ENCODE data around the gene CNDP2.
A peak's percentile ranks its signal among the peaks of the same experiment; 100 is the strongest.
"Not testable (repeated sequence)": the region's sequence is repeated elsewhere in the genome, so short reads cannot be mapped to it uniquely, and the experiment has no call there.

The CNDP2 gene

DNA sequence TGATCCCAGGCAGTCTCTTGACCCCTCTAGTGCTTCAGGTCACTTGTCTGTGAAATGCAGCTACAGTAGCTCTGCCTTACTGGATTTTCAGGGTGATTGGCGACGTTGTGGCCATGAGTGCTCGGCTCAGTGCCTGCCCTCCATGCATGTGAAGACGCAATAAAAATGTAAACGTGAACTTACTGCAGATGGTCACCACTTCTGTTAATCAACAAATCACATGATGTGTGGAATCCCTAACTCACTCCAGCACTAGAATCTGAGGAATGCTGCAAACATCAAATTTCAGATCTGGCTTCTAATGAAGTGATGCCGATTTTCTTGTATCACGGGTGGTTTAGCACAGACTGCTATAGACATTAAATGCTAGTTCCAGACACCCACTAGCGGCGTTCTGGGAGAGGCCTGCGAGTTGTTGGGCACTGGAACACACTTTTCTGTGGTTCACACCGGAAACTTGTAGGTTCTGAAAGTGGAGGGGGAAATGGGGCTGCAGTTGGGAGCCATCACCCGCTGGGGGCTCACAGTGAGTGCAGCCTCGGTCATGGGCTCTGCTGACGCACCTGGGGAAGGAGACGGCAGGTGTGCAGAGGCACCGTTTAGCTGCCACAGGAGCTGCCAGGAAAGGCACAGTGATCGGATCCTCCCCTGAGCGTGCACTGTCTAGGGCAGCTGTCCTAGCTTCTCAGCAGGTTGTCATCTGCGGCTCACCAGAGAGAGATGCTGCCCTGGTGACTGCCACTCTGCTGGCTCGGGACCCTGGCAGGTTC is 44.7 kb downstream of the CNDP2 start:
- DNase-seq: peak in 1 of 2 experiments; percentile 5

DNA sequence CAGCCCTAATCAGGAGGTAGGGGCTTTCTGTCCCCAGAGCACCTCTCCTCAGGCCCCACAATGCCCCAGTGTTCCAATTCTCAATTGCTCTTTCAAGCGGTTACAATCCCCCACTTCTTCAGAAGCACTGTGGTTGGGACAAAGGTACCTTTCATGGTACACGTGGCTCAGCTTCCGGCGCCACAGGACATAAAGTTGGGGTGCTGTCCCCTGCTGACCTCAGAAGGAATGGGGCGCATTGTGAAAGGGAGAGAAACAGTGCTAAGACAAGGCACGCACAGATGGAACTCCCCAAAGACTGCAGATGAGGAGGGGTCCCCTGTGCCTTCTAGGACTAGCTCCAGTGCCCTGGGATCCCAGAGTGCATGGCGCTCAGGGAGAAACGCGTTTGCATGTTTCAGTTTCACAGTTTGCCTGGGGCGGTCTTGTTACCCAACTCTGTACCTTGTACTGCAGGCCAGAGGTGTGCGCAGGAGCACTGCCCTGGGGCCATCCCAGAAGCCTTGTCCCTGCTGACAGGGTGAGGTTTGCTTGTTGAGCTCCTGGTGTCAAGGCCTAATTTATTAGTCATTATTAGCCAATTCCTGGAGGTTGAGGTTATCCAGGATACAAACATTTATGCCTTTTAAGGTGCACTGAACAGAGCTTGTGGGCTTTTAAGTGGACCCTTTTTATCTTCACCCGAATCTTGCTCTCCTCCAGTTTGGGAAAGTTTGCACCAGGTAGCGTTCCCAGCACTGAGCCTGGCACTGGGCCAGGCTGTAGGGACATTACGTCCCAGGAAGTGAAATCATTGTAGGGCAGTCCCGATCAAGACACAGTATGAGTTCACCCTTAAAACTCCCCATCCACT is 45.8 kb downstream of the CNDP2 start:
- DNase-seq: no peak

DNA sequence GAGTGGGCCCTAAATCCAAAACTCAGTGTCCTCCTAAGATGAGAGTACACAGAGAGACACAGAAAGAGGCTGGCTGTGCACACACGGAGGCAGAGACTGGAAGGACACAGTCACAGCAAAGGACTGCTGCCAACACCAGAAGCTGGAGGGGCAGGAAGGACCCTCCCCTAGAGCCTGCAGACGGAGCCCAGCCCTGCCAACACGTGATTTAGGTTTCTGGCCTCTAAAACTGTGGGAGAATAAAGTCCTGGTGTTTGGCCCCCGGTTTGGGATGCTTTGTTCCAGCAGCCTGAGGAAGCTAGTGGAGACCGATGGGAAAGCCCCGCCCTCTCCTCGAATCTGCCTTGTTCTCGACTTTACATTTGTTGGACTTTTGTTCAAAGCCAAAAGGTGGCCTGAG is 48.7 kb downstream of the CNDP2 start:
- DNase-seq: no peak

DNA sequence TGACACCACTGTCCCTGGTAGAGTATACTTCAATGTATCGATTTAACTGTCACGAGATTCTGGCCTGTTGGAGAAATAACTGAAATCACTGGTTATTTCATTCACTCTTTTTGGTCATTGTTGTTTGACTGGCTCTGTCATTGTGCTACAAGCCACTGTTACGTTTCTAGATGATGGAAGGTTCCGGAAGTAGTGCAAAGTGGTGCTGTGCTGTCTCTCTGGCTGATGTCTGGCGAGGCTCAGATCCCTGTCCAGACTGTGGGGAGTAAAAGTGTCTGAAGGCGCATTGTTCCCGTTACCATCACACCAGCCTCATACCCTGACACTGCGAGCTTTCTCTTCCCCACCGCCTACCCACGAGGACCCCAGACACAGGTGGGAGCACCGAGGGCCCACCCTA is 49.8 kb downstream of the CNDP2 start:
- no peak for DNase-seq

DNA sequence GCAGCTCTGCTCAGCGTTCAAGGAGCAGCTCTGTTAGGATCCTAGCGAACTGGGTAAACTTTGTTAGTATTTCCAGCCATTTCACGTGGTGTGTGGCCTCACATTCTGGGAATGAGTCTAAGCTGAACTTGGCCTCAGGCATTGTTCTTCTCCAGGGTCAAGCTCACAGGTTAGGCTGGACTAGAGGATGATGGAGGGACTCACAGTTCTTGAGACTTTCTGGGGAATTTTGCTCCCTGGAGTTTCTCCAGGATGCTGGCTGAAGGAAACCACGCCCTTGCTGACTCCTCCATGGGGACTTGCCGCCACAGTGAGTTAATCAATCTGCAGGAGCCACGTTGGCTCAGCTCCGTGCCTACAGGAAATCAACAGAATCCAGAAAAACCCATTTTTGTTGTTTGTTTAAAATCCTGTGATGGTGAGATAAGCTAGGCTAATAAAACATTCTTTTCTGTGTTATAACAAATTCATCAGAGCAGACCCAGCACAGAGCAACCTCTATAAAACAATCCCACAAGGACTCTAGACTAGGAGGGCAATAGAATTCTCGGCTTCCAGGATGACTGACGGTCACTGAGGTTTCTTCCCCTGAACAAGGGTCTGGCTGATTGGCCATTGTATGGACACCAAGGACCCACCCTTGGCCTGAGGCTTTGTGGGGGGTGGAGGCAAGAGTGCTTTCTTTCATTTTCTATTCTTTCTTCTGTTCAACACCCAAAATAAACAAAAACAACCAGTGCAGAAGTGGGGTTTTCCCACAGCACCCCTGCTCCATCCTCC is 50.8 kb downstream of the CNDP2 start:
- no peak for DNase-seq

DNA sequence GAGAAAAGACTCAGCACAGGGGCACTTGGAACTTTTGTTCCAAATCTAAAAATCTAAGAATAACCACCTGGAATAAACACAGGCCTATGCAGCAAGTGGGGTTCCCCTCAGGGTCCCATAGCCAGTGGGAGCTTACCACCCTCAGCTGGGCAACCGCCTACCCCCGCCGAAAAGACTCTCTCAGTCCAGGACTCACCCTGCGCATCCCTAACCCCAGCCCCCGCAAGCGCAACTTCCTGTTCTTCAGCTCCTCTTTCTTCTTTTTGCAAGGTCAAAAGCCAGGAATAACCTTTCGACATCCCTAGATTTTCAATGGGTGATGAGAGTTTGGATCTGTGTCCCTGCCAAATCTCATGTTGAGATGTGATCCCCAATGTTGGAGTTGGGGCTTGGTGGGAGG is 51.7 kb downstream of the CNDP2 start:
- no peak for DNase-seq

DNA sequence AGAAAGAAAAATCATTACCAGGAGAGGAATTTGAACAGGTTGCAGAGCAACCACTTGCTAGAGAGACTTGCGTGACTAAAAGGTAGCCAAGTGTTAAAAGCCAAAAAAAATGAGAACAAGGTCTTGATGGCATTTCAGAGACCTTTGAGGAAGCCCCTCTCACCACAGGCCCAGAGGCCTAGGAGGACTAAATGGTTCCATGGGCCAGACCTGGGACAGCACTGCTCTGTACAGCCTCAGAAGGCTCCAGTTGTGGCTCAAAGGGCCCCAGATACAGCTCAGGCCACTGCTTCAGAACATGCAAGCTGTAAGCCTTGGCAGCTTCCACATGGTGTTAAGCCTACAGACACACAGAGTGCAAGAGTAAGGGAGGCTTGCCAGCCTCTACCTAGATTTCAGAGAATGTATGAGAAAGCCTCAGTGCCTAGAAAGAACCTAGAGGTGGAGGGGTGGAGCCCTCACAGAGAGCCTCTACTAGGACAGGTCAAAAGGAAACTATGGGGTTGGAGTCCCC is 53.5 kb downstream of the CNDP2 start:
- DNase-seq: no peak

DNA sequence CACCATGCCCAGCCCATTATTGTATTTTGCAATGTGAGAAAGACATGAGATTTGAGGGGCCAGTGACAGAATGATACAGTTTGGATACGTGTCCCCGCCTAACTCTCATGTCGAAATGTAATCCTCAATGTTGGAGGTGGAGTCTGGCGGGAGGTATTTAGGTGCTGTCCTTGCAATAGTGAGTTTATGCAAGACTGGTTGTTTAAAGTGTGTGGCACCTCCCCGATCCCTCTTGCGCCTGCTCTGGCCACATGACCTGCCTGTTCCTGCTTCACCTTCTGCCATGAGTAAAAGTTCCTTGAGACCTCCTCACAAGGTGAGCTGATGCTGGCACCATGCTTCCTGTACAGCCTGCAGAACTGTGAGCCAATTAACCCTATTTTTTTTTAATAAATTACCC is 54.7 kb downstream of the CNDP2 start:
- DNase-seq: no peak

DNA sequence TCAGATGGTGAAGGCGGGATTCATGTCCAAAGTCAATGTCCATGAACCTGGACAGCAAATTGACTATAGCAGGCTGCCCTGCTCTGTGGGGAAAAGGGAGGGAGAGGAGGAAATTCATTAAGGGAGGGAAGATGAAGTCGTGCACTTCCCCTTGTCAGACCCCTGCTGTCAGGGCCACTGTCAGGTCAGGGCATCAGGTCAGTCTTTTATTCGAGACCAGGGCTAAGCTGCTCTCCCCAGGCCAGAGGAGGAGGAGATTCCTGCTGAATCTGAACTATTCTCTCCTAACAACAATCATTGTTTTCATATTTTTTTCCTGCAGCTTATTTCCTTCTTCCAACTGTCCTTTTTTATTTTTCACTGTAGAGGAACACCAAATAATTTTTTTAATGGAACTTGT is 55.3 kb downstream of the CNDP2 start:
- DNase-seq: no peak

DNA sequence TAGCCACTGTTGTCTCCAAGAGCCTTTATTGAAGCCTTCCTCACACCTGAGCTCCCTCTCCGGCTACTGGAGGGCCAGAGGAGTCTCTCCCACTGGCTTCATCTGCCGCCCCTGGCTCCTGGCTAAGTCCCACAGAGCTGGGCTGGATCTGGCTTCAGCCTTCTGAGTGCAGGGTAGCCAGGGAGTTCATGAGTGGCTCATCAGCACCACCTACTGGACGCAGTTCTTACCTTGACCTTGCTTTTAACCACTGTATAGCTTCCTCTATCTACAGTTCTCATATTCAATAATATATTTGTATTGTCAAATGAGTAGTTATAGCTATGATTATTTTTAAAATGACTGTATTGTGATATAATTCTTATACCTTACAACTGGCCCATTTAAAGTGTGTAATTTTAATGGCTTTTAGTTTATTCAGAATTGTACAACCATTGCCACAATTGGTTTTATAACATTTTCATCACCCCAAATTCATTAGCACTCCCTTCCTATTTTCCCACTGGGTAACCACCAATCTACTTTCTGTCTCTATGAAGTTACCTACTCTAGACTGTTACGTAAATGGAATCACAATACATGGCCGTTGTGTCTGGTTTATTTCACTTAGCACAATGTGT is 55.9 kb downstream of the CNDP2 start:
- DNase-seq: peak; percentile 82 to 83

DNA sequence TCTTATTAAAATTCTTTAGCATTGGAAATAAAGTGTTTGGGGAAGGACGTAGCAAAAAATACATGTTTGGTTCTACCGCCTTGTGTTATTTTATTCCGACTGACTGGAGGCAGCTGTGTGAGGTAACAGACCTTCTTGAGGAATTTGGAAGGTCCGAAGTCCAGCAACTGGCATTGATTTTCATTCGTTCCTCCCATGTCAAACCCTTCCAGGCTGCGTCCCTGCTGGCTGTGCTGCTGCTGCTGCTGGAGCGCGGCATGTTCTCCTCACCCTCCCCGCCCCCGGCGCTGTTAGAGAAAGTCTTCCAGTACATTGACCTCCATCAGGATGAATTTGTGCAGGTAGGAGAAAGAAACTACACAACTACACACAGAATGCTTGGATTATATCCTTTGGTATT is 60.0 kb downstream of the CNDP2 start:
- DNase-seq: no peak

DNA sequence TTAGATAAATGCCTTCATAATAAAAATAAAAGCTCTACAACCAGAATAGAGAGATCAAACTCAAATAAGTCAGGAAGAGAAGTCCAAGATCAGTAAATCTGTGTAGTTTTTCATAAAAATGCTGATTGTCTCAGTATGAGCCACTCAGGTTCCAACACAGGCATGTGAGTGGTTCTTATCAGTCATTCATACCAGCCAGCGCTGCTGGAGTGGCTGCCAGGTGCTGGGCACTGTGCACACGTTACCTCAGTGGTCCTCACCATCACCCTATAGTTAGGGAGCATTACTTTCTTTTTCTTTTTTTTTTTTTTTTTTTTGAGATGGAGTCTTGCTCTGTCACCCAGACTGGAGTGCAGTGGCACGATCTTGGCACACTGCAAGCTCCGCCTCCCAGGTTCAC is 61.9 kb downstream of the CNDP2 start:
- DNase-seq: no peak

DNA sequence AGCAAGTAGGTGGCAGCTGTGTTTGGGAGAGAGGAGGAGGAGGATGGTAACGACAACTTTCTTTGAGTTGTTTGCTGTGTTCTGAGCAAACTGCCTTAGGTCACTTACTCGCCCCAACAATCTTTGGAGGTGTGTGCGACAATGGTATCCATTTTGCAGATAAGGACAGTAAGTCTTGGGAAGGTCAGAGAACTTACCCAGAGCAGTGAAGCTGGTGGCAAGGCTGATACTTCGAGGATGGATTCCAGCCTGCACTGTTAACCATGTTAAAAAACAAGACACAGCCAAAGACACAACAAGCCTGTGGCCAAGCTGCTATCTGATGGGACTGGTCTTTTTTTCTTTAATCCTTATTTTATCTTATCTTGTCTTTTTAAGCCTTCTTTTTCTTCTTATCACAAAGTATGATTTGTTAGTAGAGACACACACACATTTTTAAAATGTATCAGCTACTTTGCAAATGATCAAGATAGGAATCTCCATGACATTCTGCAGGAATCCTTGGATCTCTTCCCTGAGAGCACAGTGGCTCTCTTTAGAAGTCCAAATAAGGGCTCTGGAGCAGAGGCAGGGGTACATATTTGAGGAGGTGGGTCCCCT is 66.1 kb downstream of the CNDP2 start:
- DNase-seq: no peak

DNA sequence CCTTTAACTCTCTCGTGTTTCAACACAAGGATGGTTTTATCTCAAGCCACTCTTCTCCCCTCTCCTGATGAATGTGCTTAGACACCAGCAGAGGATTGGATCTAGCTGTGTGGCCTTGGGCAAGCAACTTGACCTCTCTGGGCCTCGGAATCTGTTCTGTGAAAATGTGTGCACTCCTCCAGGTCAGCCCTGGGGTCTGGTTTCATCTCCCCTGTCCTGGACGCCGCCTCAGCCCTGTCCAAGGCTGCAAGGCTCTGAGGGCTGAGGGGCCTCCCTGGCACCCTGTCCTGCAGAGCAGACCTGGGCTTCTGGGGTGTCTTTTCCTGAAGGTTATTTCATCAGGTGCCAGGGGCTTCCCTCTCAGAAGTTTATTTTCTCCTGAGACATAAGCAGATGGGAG is 66.6 kb downstream of the CNDP2 start:
- no peak for DNase-seq

DNA sequence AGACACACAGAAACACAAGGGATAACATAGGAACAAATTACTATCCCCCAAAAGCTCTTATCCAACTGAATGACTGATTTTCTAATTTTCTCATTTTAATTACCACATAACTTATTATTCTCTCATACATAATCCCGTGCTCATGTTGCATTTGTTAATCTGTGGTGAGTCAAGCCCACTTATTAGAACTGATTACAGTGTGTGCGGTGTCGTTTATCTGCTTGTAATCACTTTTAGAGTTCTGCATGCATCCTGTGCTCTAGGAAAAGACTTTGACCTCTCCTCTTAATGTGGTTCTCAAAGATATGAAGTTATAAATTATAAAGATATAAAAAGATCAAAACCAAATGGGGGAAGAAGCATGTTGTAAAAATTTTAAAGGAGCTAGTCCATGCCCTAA is 67.8 kb downstream of the CNDP2 start:
- DNase-seq: no peak

DNA sequence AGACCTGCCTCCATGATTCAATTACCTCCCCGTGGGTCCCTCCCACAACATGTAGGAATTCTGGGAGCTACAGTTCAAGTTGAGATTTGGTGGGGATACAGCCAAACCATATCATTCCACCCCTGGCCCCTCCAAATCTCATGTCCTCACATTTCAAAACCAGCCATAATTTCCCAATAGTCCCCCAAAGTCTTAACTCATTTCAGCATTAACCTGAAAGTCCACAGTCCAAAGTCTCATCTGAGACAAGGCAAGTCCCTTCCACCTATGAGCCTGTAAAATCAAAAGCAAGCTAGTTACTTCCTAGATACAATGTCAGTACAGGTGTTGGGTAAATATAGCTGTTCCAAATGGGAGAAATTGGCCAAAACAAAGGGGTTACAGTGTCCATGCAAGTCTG is 69.0 kb downstream of the CNDP2 start:
- DNase-seq: not testable (repeated sequence)

DNA sequence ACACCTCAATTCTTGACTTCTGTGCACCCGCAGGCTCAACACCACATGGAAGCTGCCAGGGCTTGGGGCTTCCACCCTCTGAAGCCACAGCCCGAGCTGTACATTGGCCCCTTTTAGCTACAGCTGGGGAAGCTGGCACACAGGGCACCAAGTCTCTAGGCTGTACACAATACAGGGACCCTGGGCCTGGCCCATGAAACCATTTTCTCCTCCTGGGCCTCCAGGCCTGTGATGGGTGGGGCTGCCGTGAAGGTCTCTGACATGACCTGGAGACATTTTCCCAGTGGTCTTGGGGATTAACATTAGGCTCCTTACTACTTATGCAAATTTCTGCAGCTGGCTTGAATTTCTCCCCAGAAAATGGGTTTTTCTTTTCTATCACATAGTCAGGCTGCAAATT is 69.8 kb downstream of the CNDP2 start:
- DNase-seq: not testable (repeated sequence)

DNA sequence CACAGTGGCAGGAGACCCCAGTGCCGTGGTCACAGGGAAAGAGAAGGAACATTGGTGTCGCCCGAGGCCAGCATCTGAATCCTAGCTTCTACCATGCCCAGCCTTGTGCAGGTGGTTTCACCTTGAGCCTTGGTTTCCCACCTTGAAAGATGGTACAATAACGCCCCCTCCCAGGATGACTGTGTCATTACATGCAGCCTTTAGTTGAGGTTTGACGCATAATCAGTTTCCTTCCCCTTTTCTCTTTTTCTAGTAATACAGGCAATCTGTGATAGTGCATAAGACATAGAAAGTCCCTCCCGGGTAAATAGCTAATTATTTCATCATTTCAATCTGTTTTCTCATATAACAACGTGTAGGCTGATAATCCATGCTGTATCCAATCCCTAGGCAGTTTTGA is 71.7 kb downstream of the CNDP2 start:
- no peak for DNase-seq

DNA sequence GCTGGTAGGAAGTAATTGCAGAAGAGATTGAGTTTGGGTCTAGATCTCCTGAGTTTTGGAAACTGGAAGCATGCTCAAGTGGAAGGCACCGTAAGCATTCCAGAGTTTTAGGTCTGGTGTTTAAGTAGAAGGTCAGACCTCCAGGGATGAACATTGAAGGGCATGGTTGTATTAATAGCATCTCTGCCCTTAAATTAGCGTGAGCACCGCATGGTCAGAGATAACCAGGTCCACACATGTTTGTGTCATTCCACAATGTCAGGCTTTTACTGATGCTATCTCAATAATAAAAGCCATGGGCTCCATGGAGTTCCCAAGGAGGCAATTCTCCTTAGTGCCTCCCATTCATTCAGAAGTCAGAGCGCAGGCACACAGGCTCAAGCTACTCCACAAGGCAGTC is 73.2 kb downstream of the CNDP2 start:
- no peak for DNase-seq

DNA sequence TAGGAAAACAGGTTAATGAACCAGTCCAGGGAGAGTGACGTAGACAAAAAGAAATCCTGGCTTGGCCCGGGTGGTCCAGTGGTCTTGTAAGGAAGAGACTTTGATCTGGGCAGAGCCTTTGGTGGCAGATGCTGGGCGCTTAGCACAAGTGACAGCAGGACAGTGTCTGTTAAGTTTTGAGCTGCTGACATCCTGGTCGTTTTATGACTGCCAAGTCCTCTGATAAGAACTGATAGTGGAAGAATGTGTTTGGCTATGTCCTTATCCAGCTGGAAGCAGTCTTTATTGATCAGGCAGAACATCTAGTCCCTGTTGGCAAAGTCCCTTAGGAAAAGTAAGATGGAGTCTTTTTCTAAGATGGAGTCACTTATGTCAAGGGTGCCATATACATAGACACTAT is 74.1 kb downstream of the CNDP2 start:
- no peak for DNase-seq

DNA sequence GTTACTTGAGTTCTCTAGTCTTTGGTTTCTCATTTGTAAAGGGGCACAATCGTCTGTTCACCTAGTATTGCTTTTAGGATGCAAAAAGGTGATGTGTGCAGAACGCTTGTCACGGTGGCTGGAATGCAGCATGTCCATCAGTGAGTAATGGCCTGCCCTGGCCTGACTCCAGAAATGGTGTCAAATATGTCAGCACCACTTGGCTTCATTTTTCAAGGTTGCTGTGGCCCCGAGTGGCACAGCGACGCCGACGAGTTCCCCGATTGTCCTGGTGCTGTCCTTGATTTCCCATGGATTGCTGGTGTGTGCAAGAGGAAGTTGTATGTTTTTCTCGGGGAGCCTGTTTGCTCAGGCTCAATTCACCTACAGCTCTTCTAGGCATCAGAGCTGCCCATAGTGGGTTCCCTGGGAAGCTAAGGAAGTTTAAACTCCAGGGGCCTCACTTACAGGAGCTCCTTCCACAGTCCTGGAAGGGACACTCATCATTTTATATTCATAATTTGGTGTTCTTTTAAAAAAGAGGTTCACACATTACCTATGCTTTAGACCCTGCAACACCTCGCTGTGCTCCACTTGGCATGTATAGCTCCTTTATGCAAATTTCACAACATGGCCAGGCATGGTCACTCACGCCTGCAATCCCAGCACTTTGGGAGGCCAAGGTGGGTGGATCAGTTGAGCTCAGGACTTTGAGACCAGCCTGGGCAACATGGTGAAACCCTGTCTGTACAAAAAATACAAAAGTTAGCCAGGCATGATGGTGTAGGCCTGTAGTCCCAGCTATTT is 75.9 kb downstream of the CNDP2 start:
- DNase-seq: no peak

DNA sequence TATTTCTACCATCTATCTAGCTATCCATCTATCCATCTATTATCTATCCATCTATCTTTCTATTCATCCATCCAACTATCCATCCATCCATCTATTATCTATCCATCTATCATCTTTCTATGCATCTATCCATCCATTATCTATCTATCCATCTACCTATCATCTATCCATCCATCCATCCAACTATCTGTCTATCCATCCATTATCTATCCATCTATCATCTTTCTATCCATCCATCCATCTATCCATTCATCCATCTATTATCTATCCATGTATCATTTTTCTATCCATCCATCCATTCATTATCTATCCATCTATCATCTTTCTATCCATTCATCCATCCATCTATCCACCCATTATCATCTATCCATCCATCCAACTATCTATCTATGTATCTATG is 76.9 kb downstream of the CNDP2 start:
- no peak for DNase-seq

All from SHP77 (cell line).